Lower lobe of right lung (tissue), 2 donors: ENCODE measurements around the gene CXXC4. TPM values are rescaled to one million over a fixed set of nuclear protein-coding genes. Genes with fewer than 3 reads are reported as not detected.

ENCODE experiments used
- ATAC-seq, 2 donors: fragments of 200-7000 bp; cut with Tn5 transposase; one replicate each; pipeline ENCODE4 v1.9.1; 2020 to 2022; ENCODE audit warnings: mild to moderate bottlenecking in 2 of 2, moderate library complexity in 2 of 2
- DNase-seq: peaks from one replicate; pipeline ENCODE4 v3.0.0-alpha.2; 2020
- H3K27ac ChIP-seq: fragments of 200-600 bp; one replicate; pipeline ENCODE4 v1.8.0; 2022
- H3K27me3 ChIP-seq: fragments of 200-600 bp; one replicate; pipeline ENCODE4 v1.8.0; 2022; ENCODE audit warnings: low read depth
- H3K36me3 ChIP-seq: fragments of 200-600 bp; one replicate; pipeline ENCODE4 v1.8.0; 2022; ENCODE audit warnings: mild to moderate bottlenecking
- H3K4me1 ChIP-seq: fragments of 200-600 bp; one replicate; pipeline ENCODE4 v1.8.0; 2022
- H3K4me3 ChIP-seq: fragments of 200-600 bp; one replicate; pipeline ENCODE4 v1.8.0; 2022; ENCODE audit warnings: mild to moderate bottlenecking
- H3K9me3 ChIP-seq: fragments of 200-600 bp; one replicate; pipeline ENCODE4 v1.8.0; 2022
- intact Hi-C: fragments of 100-400 bp; cut with DNase I; formaldehyde crosslinking; loops from one replicate; pipeline ENCODE4 v1.11.0; 2022
- total RNA-seq: library from RNA; stranded (reverse); fragmentation: NEBNext Ultra II Directional; extraction: Animal tissue kit (Norgen Biotek cat#: 25700); gene quantifications from one replicate; pipeline ENCODE4 v1.2.1, GENCODE V29; 2021
- TF ChIP-seq, protein P1 (sequence below): fragments of 200-600 bp; IDR thresholded peaks from one replicate; pipeline ENCODE4 v1.8.0; 2022; ENCODE audit warnings: antibody characterized with exemption, mild to moderate bottlenecking
- donor health status: DM: no; HTN: yes; CAD: no; lungs with severe emphysema.

Gene CXXC4
- total RNA-seq, 1 donor from 2014 or later = 1.9 TPM

DNA sequence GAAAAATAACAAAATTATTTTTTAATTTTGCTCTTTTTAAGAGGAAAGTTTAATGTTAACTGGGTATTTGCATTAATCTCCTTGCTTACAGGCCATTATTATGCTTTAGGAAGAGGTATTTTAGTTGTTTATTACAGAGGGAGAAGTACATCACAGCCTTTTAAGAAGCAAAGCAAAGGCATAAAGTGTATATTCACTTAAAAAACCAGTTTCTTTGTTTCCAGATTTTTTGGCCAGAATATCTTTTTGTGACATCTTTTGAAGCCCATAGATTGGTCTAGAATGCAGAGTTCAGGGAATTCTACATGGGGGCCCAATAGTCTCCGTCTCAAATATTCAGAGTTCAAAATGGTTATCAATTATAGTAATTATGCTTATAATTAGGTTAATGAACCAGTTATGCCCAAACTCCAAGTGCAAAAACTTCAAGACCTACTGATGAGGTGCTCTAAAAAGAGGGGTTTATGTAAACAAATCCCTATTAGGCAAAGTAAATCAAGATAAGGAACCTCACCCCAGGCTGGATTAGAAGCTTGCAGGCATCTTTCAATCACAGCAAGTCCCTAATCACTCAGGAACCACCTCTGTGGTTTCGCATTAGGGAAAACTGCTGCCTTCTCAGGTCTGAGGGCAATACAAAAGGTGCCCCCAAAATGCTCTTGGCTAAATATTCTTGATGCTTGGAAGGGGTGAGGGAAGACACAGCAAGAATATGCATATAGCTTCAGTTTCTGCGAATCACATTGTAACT lies 1.4 kb downstream of the CXXC4 start:
- Histone ChIP-seq H3K27me3 (peaks cover 17% of the 10 kb centered on the region), H3K27ac (no peak overlapping the region), H3K4me3 (no peak overlapping the region), H3K36me3 (no peaks in the 10 kb centered on the region), H3K4me1 (peaks cover 9% of the 10 kb centered on the region), H3K9me3 (no peaks in the 10 kb centered on the region)
- TF ChIP-seq, protein P1, sequence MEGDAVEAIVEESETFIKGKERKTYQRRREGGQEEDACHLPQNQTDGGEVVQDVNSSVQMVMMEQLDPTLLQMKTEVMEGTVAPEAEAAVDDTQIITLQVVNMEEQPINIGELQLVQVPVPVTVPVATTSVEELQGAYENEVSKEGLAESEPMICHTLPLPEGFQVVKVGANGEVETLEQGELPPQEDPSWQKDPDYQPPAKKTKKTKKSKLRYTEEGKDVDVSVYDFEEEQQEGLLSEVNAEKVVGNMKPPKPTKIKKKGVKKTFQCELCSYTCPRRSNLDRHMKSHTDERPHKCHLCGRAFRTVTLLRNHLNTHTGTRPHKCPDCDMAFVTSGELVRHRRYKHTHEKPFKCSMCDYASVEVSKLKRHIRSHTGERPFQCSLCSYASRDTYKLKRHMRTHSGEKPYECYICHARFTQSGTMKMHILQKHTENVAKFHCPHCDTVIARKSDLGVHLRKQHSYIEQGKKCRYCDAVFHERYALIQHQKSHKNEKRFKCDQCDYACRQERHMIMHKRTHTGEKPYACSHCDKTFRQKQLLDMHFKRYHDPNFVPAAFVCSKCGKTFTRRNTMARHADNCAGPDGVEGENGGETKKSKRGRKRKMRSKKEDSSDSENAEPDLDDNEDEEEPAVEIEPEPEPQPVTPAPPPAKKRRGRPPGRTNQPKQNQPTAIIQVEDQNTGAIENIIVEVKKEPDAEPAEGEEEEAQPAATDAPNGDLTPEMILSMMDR = no peak
- intact Hi-C loops = no loop called here
- DNase-seq = no peak
- ATAC-seq = no peak

DNA sequence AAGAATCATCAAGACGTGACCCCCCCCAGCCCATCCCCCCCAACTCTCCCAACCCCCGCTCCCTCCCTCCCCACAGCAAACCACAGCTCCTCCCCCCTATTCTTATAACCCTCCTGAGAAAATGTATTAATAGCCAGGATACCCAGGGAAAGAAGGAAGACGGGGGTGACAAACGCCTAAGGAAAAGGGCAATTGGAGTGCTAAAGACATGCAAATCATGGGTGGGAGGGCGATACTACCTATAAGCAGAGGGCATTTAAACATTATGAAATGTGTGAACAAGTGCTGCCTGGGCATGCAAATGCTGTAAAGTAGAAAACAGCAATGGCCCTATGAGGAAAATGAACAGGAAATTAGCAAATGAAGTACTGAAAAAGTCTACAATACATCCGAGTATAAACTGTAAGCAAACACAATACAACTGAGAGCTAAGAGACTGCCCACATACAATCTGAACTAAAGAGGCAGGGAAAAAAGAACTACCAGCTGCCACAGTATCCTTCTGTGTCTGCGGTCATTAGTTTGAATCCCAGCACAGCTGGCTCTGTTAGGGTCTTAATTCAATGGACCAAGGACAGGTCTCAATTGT lies 2.4 kb downstream of the CXXC4 start:
- Histone ChIP-seq H3K27ac (peak overlapping the region; percentile 0), H3K4me1 (peaks cover 9% of the 10 kb centered on the region), H3K27me3 (peaks cover 17% of the 10 kb centered on the region), H3K4me3 (peak overlapping the region; percentile 60), H3K9me3 (no peaks in the 10 kb centered on the region), H3K36me3 (no peaks in the 10 kb centered on the region)
- TF ChIP-seq, protein P1 = no peak
- DNase-seq (no peak), ATAC-seq (peak in 1 of 2 donors; percentile 20)
- intact Hi-C loops = no loop called here

DNA sequence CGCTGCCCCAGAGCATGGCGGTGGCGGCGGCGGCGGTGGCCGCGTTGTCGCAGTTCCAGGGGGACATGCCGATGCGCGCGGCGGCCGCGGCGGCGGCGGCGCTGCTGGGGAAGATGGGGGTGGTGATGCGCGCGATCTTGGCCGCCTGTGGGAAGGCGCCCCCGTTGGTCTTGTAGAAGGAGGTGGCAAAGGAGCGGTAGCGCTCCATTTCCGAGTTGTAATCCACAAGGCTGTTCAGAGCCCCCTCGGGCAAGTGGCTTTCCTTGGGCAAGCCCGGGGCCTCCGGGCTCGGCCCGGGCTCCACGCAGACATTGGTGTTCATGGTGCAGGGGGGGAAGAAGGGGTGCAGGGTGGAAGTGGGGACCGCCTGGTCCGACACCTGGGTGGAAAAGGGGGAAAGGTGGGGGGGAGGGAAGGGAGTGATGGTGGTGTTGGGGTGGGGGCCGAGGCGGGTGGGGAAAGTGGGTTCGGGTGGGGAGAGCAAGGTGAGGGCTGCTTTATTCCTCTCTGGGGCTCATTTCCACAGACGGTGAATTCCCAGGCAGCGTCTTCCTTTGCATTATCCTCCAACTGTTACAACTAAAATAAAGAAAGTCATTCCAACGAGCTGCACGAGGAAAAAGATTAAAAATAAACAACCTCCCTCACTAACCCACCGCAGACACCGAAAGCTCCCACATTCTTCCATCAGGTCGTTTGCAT lies 3.1 kb downstream of the CXXC4 start:
- TF ChIP-seq, protein P1 = no peak
- H3K4me3 ChIP-seq = peak overlapping the region; percentile 60
- no peaks in the 10 kb centered on the region for H3K9me3 ChIP-seq
- DNase-seq (peak; percentile 51), ATAC-seq (peak; percentile 35 to 36)
- no peaks in the 10 kb centered on the region for H3K36me3 ChIP-seq
- peak overlapping the region; percentile 60 for H3K27ac ChIP-seq
- intact Hi-C loops = no loop called here
- H3K4me1 ChIP-seq = peaks cover 9% of the 10 kb centered on the region
- H3K27me3 ChIP-seq = peaks cover 14% of the 10 kb centered on the region

DNA sequence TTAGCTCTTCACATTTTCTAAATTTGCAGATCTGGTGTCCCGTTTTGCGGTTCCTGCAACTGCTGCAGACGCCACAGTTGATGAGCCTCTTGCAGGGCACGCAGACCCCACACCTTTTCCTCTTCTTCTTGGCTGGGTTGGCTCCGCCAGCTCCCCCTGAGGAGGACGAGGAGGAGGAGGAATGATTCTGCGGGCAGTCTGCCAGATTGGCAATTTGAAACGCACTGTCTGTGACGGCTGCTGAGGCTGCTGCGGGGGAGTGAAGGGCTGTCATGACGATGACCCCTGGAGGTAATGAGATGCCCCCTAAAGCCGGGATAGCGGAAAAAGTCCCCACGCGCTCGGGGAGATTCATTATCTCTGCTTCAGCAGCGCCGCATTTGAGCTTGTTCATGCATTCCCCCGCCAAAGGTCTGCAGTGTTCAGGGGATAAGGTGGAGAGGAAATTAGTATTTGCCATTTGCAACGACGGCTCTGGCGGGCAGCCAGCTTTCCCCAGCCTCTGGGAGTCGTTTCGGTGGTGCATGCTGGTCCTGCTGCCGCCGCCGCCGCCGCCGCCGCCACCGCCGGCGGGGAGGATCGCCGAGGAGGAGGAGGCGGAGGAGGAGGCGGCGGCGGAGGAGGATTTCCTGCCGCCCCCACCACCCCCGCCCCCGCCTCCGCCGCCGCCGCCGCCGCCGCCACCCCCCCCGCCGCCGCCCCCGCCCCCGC lies 3.8 kb downstream of the CXXC4 start:
- intact Hi-C loops = no loop called here
- H3K27me3 ChIP-seq = peaks cover 14% of the 10 kb centered on the region
- TF ChIP-seq, protein P1 = no peak
- peak overlapping the region; percentile 36 for H3K27ac ChIP-seq
- DNase-seq = peak; percentile 80
- H3K4me1 ChIP-seq = peaks cover 9% of the 10 kb centered on the region
- no peaks in the 10 kb centered on the region for H3K9me3 ChIP-seq
- H3K4me3 ChIP-seq = peak overlapping the region; percentile 60
- peak; percentile 64 to 65 for ATAC-seq
- H3K36me3 ChIP-seq = no peaks in the 10 kb centered on the region

DNA sequence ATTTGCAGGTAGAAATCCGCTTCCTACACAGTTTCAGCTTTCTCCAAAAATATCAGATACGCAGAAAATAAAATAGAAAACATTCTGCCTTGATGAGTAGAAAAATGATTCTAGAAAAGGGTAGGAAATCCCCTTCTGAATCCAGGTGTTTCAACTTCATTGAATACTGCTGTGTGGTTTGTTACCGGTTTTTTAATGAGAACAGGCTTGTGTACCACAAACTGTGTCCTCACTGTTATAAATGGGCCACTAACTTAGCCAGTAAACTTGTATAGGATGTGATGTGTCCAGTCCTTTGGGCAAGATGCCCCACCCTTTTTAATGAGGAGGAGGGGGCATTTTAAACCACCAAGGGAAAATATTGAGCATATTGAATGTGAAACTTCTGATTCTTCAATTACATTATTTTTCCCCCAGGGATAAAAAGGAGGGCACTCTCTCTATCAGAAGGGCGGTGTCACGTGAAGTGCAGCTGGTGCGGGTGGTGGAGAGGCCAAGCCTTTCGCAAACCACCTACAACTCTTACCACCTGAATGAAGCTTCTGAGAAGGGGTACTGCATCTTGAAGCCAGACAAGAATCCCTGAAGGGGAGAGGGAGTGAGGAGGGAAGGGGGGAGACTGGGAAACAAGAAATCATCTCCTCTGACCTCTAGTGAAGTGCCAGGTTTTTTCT lies 4.5 kb downstream of the CXXC4 start:
- H3K9me3 ChIP-seq = no peaks in the 10 kb centered on the region
- peak overlapping the region; percentile 60 for H3K4me3 ChIP-seq
- TF ChIP-seq, protein P1 = no peak
- H3K4me1 ChIP-seq = peaks cover 4% of the 10 kb centered on the region
- DNase-seq (no peak), ATAC-seq (no peak)
- peaks cover 14% of the 10 kb centered on the region for H3K27me3 ChIP-seq
- intact Hi-C loops = no loop called here
- no peaks in the 10 kb centered on the region for H3K36me3 ChIP-seq
- H3K27ac ChIP-seq = peak overlapping the region; percentile 36
